Suppressor macrophage treated with lipopolysaccharide for 4 hours (primary cell): ENCODE measurements around the gene SFMBT2.

Experiments used
- DNase-seq: peaks from one replicate; pipeline ENCODE4 v3.0.0-alpha.2; 2020

SFMBT2 gene

DNA sequence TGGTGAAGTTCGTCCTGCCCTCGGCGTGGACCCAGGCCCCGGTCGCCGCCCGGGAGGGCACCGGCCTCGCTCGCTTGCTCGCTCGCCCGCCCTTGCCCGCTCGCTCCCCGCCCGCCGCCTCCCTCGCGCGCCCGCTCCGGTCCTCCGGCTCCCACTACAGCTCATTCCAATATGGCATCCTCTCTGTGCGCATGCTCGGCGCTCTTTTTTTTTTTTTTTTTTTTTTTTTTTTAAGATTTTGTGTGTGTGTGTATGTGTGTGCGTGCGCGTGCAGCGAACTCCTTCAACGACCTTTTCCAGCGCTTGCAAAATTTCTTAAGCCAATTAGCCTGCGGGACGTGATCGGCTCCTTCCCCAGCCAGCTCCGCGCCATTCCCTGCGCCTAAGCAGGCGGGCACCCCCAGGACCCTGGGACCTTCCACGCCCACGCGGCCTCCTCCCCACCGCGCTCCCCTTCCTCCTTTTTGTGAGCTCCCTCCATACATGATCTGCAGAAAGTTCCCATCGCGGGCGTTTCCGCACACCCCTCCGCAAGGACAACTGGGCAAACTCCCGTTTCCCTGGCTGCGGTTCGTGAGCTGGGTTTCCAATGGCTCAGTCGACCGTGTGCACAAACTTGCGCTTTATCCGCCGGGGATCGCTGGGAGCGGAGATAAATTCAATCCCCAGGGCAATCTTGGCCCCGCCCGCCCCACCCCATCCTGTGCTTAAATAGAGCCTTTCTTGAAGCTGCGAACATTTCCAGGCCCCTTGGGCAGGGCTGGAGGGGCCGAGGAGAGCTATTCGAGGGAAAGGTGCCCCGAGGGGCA is at the start of gene SFMBT2:
TSS of gene SFMBT2 (minus strand) at position 173 of the 809 bp plus-strand sequence. CDS start 29,136 bp downstream, outside the sequence.
- peak; percentile 83 for DNase-seq

DNA sequence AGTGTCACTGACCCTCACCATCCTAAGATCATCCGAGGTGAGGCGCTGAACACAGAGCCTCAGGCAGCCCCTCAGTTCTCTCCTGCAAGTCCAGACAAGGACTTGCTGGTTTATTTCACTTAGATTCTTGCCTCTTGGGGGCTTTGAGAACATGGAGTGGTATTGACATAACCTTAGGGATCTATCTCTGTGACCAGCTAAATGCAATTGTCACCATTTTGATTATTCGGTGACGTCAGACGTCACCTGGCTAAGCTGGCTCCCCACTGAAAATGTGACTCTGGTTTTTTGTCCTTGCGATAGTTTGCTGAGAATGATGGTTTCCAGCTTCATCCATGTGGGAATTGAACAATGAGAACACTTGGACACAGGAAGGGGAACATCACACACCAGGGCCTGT is 49.2 kb upstream of the SFMBT2 start:
- no peak for DNase-seq

DNA sequence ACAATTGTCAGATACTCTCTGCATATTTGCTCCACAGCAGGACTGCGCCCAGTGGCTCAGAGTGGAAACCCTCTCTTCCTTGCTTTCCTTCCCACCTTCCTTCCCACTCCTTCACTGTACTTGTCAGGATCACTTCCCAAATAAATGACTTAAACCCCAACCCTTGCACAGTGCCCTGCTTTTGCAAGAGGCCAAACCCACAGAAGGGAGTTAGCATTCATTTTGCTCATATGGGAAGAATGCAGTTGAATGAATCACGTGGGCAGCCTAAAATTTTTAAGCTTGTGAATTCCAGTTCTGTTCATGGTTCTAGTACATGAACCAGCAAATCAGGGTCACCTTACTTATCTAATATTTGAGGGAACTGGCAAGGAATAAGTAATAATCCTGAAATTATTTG is 47.7 kb upstream of the SFMBT2 start:
- peak; percentile 55 for DNase-seq

DNA sequence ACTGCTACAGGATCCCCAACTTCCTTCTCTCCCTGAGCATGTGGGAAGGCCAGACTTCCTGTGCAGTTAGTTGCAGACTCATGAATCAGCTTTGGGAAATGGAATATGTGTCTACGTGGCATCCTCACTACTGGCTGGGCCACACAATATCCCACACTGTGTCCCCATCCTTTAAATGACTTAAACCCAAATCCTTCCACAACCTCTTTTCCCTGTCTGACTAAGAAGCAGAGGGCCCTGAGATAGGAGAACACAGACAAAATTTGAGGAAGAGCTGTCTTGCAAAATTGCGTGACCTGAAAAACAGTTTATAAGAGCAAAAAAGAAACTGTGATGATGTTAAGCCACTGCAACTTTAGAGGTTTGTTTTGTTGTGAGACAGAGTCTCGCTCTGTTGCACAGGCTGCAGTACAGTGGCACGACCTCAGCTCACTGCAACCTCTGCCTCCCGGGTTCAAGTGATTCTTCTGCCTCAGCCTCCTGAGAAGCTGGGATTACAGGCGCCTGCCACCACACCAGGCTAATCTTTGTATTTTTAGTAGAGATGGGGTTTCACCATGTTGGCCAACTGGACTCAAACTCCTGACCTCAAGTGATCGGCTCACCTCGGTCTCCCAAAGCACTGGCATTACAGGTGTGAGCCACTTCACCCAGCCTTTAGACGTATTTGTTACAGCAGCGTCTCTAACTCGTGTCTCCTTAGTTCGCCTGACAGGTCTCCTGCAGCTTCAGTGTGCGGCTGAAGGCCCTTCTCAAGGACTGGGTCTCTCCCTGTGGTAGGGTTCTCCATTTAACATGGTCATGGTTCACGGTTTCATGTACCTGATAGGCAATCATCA is 46.9 kb upstream of the SFMBT2 start:
- peak; percentile 89 for DNase-seq

DNA sequence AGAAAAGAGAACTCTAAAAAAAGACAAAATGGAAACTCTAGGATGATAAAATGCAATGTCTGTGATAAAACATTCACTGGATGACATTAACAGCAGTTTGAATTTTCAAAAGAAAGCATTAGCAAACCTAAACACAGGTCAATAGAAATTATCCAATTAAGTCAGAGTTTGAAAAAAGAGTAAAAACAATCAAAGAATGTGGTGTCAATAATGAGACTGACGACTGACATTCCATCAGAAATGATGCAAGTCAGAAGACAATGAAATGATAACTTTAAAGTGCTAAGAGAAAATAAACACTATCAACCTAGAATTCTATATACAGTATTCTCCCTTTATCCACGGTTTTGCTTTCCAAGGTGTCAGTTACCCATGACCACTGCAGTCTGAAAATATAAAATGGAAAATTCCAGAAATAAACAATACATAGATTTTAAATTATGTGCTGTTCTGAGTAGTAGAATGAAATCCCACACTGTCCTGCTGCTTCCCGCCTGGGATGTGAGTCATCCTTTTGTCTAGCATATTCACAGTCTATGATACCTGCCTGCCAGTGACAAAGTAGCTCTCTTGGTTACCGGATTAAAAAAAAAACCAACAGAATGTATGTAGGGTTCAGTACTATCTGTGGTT is 38.3 kb upstream of the SFMBT2 start:
- no peak for DNase-seq

DNA sequence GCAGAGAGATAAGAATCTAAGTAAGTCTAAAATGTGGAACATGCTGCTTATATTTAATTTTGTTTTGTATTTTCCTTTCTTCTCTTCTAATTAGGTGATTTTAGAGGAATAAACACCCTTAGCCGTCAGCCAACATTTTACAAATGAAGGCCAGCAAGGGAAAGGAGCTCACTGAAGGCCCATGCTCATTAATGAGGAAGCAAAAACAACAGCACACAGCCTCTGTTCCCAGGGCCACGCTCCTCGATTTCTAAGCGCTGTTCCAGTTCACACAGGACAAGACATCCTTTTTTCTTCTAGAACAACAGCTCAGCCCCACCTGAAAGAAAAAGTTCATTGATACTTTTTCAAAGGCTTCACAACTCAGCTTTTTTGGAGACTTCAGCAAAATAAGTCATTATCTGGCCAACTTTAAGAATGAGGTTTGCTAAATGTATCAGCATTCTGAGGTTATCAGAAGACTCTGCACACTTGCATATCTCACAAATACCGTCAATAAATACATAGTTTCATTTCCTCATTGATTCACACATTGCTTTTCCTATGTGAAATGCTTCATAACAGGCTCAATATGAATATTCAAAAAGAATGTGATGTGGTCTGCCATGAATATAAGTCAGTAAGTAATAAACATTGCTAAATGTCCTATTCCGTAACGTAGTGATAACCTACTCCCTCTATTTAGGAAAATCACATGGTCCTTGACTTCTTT is 34.8 kb upstream of the SFMBT2 start:
- DNase-seq = peak; percentile 51

DNA sequence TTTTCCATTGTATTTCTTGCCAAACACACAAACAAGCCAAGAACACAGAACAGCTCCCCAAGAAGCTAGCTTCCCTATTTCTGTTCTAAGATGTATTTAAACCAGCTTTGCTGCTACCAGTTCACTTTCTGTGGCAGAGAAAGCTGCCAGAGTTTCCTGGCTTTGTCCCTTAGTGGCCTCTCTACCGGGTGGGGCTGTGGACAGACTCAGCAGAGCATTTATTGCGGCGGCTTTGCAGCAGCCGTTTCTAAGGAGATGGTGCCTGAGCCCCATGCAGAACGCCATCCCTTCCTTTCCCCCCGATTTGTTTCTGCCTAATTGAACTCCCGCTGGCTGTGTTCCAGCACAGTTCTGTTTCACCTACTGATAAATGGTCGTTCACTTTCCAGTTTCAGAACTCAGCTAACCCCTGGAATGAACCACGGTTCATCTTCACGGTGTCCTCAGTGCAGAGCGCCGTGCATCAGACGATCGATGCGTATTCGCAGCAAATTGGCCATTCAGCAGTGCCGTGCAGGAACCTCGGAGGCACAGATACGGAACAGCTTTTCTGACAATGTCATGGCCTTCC is 33.8 kb upstream of the SFMBT2 start:
- peak; percentile 29 for DNase-seq

DNA sequence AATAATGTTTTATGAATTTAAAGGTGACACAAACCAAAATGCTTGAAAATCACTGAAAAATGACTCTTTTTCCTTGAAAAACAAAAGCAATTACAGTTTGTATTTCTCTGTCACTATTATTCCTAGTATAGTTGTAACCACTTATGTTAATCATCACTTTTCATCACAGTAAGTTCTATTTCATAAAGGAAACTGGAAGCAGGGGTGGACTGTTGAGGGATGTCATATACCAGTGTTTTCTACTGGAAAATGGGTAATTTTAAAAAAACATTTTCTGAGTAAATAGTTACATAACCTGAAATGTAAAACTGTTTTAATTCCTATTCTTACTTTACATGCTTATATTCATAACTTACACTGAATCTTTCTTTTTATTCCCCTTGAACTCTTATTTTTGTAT is 32.2 kb upstream of the SFMBT2 start:
- DNase-seq = peak; percentile 53

DNA sequence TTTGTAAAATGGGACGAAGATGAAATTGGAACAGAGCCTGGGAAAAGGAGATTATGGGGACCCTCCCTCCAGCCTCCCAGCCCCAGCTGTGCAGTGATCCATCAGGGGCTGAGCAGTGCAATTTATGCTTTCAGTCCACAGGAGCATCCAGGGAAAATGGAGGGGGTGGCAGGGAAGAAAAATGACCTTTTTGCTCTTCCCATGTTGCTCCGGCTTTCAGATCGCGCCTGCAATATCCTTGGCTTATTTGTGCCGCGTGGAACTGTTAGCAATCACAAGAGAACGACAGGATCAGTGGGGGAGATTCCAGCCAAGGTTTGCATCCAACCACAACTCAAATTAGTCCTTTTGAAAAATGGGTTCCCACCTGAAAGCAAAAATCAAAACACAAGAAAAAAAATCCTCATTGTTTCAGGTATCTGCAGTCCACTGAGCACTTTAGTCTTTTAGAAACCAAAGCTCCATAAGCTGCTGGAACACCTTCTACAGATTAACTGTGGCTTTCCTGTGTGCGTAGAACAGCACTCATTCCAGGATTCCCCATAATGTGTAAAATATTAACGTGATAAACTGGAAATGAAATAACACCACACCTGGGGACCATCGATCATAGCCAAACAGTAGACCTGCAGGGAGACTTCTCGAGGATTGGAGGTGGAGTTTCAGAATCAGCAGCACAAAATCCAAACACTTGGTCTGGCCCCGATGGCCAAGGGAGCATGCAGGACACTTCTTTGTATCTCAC is 30.7 kb upstream of the SFMBT2 start:
- DNase-seq = no peak

DNA sequence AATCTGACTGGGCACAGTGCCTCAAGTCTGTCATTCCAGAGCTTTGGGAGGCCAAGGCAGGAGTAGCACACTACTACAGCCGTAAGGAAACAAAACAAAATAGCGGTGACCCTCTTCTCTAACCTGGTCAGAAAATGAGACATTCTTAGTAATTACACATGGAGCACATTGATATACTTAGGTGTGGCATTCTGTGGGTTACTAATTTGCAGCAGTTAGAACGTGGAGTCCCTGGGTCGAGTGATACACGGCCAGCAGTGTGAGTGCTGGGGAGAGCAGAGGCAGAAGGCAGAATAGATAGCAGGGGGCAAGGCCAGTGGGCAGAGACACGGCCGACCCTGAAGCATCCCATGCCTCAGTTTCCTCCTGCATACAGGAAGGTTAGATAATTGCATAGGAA is 28.9 kb upstream of the SFMBT2 start:
- no peak for DNase-seq

DNA sequence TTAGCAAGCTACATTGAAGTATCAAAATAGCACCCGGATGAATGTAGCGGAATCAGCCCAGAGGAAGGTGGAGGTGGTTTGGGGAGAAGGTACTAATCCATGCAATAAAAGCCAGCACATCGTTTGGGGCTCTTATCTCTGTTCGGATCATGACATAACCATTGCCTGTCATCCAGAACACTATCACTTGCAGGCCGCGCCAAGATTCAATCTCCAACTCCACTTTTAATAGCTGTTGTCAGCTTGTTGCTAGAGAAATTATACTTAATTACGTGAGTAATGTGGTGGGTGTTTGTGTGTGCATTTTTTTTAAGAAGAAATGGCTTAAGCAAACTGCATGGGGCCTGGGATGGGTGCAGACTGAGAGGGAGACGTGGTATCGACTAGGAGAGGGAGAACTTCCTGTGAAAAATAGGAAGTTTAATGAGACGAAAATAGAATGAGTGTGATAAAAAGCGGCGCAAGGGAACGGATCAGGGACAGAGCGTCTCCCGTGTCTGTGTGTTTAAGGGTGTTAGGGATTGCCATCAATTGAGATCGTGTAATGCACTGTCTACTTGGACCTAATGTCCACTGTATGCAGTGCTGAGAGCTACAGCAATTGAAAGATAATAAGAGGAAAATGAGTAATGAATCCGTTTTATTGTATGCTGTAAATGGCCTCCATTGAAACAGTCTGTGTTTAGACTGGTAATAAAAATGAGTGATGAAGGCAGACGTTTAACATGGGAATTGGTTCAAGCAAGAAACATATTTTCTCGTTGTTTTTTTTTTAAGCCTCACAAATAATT is 27.6 kb upstream of the SFMBT2 start:
- no peak for DNase-seq

DNA sequence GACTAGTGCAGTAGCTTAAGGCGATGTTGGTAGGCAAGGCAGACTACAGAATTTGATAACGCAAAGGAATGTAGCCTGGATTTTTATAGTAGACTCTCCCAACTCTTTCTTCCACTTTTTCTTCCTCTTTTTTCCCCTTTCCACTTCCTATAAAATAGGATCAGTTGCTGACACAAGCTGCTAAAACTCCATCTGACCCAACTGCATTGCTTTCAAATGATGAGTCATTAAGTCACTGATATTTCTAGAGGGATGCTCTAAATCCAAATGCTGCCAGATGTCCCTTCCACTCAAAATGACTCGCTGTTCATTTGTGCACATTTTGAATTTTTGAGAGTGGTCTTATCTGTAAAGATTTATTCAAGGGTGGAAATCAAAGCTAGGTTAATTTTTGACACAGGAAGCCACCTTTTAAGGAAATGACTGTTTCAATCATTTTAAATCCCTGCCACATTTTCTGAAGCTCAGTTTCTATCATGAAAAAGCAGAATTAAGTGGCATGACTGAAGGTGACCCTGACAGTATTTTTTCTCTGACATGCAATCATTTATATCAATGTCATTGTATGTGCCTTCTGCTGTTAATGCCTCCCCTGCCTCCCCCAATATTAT is 25.8 kb upstream of the SFMBT2 start:
- peak; percentile 87 for DNase-seq

DNA sequence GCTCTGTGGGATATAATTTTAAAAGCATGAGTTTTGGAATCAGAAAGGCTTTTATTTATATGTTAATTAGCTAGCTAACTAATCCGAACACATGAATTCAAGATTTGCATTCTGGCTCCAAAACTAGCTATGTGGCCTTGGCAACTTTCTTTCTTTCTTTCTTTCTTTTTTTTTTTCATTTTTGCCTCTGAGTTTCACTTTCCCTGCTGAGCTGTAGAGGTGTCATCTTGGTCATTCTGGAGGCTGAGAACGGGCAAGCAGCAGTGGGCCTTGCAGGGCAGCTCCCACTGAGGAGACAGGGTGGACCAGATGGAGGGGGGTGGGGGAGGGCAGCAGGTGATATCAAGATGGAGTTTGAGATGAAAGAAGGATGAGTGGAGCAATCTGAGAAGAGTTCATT is 24.8 kb upstream of the SFMBT2 start:
- no peak for DNase-seq

DNA sequence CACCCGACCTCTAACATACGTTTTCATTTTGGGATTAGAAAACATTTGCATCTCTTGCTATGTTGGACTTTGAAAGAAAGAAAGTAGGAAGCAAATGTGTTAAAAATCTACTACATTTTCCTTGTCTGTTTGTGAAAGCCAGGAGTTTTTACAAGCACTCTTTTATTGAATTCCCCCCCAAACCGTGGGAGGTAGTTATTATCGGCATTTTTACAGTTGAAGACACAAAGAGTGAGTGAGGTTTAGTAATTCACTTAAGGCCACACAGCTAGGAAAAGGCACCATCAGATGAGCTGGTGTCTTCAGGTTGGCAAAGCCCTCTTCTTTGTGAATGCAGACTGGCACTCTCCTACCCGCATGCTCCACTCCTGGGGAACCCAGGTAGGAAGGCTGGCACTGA is 23.5 kb upstream of the SFMBT2 start:
- no peak for DNase-seq

DNA sequence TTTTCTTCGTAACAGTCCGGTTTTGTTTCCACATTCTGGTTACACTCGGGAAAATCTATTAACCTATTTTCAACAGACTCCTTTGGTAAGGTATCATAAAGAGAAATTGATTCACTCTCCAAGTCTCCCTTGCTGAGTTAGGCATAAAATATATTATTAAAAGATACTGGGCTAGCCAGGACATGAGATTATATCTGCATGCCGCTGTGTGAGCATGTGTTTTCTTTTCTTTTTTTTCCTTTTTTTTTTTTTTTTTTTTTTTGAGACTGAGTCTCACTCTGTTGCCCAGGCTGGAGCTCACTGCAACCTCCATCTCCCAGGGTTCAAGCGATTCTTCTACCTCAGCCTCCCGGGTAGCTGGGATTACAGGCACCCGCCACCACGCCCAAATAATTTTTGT is 23.0 kb upstream of the SFMBT2 start:
- no peak for DNase-seq

DNA sequence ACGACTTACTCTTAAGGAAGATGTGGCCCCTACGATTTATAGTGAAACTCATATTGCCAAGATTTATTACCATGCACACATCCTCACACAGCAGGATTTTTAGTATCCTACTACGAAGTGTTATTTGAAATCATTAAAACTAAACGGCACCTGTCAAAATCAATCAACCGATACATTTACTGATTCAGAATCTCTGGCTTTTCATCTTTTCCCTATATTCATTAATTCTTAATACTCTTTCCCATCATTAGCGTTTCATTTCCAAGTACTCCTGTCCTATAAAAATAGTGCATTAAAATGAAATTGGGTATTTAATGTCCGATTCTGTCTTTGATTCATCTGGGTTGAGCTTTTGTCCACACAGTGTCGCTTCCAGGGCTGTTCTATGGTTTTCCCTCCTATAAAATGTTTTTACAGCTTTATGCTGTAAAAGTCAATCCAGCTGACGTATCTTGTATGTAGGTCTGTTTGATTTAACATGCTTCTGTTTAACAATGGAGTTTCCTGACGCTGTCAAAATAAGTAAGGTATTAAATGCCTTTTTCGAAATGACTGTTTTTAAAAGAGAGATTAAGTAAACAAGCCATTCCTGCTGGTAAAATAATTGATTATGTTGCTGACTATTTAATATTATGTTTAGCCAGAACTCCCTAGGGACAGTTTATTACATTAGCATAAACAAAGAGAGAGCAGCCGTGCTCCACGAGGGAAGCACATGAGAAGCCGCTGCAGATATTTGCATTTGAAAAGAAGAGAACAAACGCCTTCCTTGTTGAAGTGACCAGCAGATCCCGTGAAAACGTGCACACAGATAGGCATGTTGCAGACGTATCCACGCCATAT is 22.3 kb upstream of the SFMBT2 start:
- no peak for DNase-seq

DNA sequence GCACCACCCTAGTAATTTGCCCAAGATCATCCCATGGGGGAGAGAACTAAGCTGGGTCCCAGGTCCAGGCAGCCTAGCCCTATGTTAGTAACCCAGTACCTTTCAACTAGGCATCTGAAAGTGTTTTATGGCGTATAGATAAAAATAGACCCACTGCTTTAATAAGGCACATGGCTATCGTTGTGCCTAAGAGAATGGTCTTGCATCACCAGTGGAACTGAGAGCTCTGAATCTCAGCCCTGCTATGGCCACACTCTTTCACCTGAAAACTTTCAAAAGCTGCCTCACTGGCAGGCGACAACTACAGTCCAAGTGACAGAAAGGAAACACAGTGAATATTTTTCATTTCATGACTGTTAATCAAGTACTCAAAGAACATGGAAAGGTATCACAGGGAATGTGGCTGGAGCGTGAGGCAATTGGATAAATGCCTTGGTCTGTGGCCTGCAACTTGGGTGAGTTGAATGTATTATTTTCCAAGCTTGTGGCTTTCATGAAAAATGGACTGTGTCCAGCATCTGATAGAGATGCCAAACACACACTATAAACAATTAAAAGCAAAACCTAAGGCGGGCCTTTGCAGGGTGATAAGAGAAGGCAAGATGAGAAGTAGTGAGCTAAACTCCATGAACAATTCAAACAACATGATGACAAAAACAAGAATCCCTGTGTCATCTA is 18.0 kb upstream of the SFMBT2 start:
- no peak for DNase-seq

DNA sequence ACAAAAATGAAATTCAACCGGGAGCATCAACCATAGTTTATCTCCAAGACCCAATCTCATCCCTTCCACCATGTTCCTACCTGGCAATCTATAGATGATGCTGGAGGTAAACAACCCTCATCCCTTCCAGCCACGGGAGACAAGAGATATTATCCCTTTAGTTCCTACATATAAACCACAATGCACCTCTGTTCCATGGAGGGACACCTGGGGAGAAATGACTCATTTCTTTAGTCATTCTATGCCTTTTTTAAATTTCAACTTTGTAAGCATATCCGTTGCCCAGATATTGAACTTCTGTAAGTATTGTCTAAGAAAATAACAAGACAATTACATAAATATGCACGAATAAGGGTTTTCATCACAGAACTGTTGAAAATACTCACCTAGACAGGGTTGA is 15.5 kb upstream of the SFMBT2 start:
- no peak for DNase-seq

DNA sequence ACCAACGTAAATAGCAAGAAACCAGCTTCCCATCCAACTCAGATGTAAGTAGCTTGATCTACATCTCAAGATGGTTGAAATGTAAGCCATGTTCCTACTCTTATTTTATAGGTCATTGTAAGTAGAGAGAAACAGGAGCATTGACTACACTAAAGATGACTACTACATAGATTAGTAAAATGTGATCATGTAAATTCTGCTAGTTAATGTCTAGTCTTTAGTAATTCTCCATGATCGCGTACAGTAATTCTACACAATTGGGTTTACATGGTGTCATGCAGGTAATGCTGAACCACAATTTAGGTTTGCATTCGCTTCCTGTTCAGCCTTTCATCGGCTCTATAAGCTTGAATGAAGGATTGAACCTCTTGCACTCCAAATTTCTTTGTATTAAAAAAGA is 14.9 kb upstream of the SFMBT2 start:
- DNase-seq = no peak
